Neural crest cell (in vitro differentiated cells): ENCODE results near the gene CEP89. TPM values are rescaled to one million over a fixed set of nuclear protein-coding genes. Genes with fewer than 3 reads are reported as not detected.

Experiments used
- DNase-seq: peaks from one replicate; pipeline ENCODE4 v3.0.0; 2021; ENCODE audit warnings: low read depth, mixed read lengths, low spot score
- H3K27ac Mint-ChIP-seq: one replicate; pipeline ENCODE4 v1.8.0; 2021; ENCODE audit warnings: mild to moderate bottlenecking, mixed read lengths; ENCODE audit not compliant: unreplicated experiment
- H3K27me3 Mint-ChIP-seq: 2 replicates; pipeline ENCODE4 v1.8.0; 2021; ENCODE audit warnings: low read depth, mild to moderate bottlenecking, mixed read lengths
- H3K36me3 Mint-ChIP-seq: 2 replicates; pipeline ENCODE4 v1.8.0; 2021; ENCODE audit warnings: low read depth, mild to moderate bottlenecking, mixed read lengths
- H3K4me1 Mint-ChIP-seq: 2 replicates; pipeline ENCODE4 v1.8.0; 2021; ENCODE audit warnings: mixed read lengths
- H3K4me3 Mint-ChIP-seq: one replicate; pipeline ENCODE4 v1.8.0; 2021; ENCODE audit warnings: mild to moderate bottlenecking, mixed read lengths
- H3K9me3 Mint-ChIP-seq: 2 replicates; pipeline ENCODE4 v1.8.0; 2021; ENCODE audit warnings: mixed read lengths
- CTCF ChIP-seq: fragments of 200-600 bp; sonication (generic); conservative IDR thresholded peaks from 2 replicates; pipeline ENCODE4 v1.5.0; 2021; ENCODE audit warnings: antibody characterized with exemption, mild to moderate bottlenecking
- total RNA-seq: library from RNA; stranded (reverse); gene quantifications from 2 replicates; pipeline ENCODE4 v1.2.1, GENCODE V29; 2021

The CEP89 gene
- total RNA-seq, 1 donor from 2014 or later = 50.8 TPM

GRCh38 chr19:32878988-32879387 lies 92.8 kb downstream of the CEP89 start:
- Mint-ChIP-seq H3K9me3 (no peaks in the 10 kb centered on the region), H3K4me3 (no peak overlapping the region), H3K27me3 (no peaks in the 10 kb centered on the region), H3K36me3 (peaks cover 2% of the 10 kb centered on the region), H3K27ac (no peak overlapping the region), H3K4me1 (no peaks in the 10 kb centered on the region)
- no peak for DNase-seq
- TF ChIP-seq CTCF = no peak

- Mint-ChIP-seq H3K4me3 (no peak overlapping the region), H3K27ac (peak overlapping the region; percentile 6)
These were observed 93.6 kb downstream of the CEP89 start for GRCh38 chr19:32877977-32878745.

GRCh38 chr19:32877323-32877912 lies 94.3 kb downstream of the CEP89 start:
- Mint-ChIP-seq H3K9me3 (no peaks in the 10 kb centered on the region), H3K4me3 (no peak overlapping the region), H3K27ac (peak overlapping the region; percentile 19), H3K27me3 (no peaks in the 10 kb centered on the region), H3K4me1 (no peaks in the 10 kb centered on the region), H3K36me3 (peaks cover 2% of the 10 kb centered on the region)
- TF ChIP-seq CTCF = no peak
- no peak for DNase-seq

More at GRCh38 chr19:32877977-32878745, 93.6 kb downstream of the CEP89 start:
- DNase-seq = no peak
- no peaks in the 10 kb centered on the region for H3K4me1 Mint-ChIP-seq
- no peaks in the 10 kb centered on the region for H3K9me3 Mint-ChIP-seq
- H3K27me3 Mint-ChIP-seq = no peaks in the 10 kb centered on the region
- peaks cover 2% of the 10 kb centered on the region for H3K36me3 Mint-ChIP-seq
- no peak for TF ChIP-seq CTCF

GRCh38 chr19:32876919-32877285 lies 94.9 kb downstream of the CEP89 start:
- Mint-ChIP-seq H3K27me3 (no peaks in the 10 kb centered on the region), H3K36me3 (peaks cover 2% of the 10 kb centered on the region), H3K4me1 (no peaks in the 10 kb centered on the region), H3K9me3 (no peaks in the 10 kb centered on the region), H3K4me3 (no peak overlapping the region), H3K27ac (no peak overlapping the region)
- no peak for TF ChIP-seq CTCF
- no peak for DNase-seq

GRCh38 chr19:32876236-32876918 lies 95.4 kb downstream of the CEP89 start:
- peaks cover 2% of the 10 kb centered on the region for H3K36me3 Mint-ChIP-seq
- no peaks in the 10 kb centered on the region for H3K9me3 Mint-ChIP-seq
- no peak for TF ChIP-seq CTCF
- DNase-seq = no peak
- no peak overlapping the region for H3K4me3 Mint-ChIP-seq
- H3K27ac Mint-ChIP-seq = no peak overlapping the region
- no peaks in the 10 kb centered on the region for H3K27me3 Mint-ChIP-seq
- H3K4me1 Mint-ChIP-seq = no peaks in the 10 kb centered on the region
